Measurements from ENCODE around the gene SLC26A11.

- no peak for TF ChIP-seq CTCF (optimal IDR thresholded peaks at IDR 0.05 in 1 of 3, IDR thresholded peaks at IDR 0.05 in 1 of 3, conservative IDR thresholded peaks at IDR 0.05 in 1 of 3; ENCODE audit: extremely low read depth in 1 of 3, insufficient read depth in 2 of 3, low read length in 3 of 3)
- no peak for TF ChIP-seq EZH2 (IDR thresholded peaks at IDR 0.05; ENCODE audit: low read length)
Measured at GRCh38 chr17:80244871-80245509, 24.8 kb downstream of the SLC26A11 start.
